ENCODE data around the gene PARP8. TPM values are rescaled to one million over a fixed set of nuclear protein-coding genes. Genes with fewer than 3 reads are reported as not detected.
"Not testable (repeated sequence)": the region's sequence is repeated elsewhere in the genome, so short reads cannot be mapped to it uniquely, and the experiment has no call there.

Gene PARP8
- total RNA-seq, 2 experiments from 2014 or later, result 36.8 to 39.2 TPM

DNA sequence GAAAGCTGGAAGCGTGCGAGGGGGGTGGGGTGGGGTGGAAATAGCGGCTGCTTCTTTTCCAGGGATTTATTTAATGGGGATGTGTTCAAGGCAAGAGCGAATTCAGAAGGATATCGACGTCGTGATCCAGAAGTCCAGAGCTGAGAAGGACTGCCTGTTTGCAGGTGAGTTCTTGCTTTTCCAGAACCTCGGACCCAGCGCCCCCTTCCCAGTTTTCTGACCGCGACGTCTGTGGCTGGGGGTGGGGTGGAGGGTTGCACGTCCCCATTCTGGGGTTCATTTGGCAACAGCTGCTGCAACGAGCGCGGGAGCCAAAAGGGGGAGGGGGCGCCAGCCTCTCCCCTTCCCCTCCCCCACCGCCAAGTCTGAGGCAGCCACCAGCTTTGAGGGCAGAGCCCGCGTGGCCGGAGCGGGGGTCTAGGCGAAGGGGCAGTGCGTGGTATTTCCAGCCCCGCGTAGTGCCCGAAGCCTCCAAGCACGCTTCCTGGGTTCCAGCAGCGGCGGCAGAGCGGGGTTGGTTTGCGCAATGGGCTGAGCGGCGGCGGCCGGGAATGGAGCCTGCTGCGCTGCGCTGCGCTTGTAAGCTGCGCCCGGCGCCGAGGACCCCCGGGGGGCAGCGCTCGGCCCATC is 701 bp downstream of the PARP8 start:
- TF ChIP-seq EZH2phosphoT487 (IDR thresholded peaks at IDR 0.05; ENCODE audit: borderline replicate concordance, low read depth, low read length), result no peak
- TF ChIP-seq, protein P1, sequence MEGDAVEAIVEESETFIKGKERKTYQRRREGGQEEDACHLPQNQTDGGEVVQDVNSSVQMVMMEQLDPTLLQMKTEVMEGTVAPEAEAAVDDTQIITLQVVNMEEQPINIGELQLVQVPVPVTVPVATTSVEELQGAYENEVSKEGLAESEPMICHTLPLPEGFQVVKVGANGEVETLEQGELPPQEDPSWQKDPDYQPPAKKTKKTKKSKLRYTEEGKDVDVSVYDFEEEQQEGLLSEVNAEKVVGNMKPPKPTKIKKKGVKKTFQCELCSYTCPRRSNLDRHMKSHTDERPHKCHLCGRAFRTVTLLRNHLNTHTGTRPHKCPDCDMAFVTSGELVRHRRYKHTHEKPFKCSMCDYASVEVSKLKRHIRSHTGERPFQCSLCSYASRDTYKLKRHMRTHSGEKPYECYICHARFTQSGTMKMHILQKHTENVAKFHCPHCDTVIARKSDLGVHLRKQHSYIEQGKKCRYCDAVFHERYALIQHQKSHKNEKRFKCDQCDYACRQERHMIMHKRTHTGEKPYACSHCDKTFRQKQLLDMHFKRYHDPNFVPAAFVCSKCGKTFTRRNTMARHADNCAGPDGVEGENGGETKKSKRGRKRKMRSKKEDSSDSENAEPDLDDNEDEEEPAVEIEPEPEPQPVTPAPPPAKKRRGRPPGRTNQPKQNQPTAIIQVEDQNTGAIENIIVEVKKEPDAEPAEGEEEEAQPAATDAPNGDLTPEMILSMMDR (conservative IDR thresholded peaks at IDR 0.05; ENCODE audit: low read length), result no peak
- no TSS peak for BruUV-seq (replicated peaks)
- peak overlapping the region; percentile 91 for H3K4me3 ChIP-seq (ENCODE audit: low read depth, low read length, poor library complexity, severe bottlenecking)

GRCh38 chr5:50667653-50668595 is 1.5 kb downstream of the PARP8 start:
- peak overlapping the region; percentile 91 for H3K4me3 ChIP-seq (ENCODE audit: low read depth, low read length, poor library complexity, severe bottlenecking)
- H4K20me1 ChIP-seq (ENCODE audit: insufficient read depth, low read length), result no peaks in the 10 kb centered on the region
- no peaks in the 10 kb centered on the region for H3K36me3 ChIP-seq (ENCODE audit: insufficient read depth, low read length)
- TF ChIP-seq EZH2phosphoT487 (IDR thresholded peaks at IDR 0.05; ENCODE audit: borderline replicate concordance, low read depth, low read length), result no peak
- TF ChIP-seq, protein P1 (conservative IDR thresholded peaks at IDR 0.05; ENCODE audit: low read length), result no peak; the same call in 1 of the 2 replicates
- H2AFZ ChIP-seq (ENCODE audit: low read length), result peak overlapping the region; percentile 85
- POLR2A ChIA-PET, result interaction anchor here (0.6 to 1.2 kb wide), 7 partner anchors 39 to 222 kb away, joined by 3 to 5 read pairs (median 3); no protein-coding TSS in a partner anchor
- intact Hi-C loops (cut with micrococcal nuclease; ENCODE audit: unreplicated experiment), result loop anchor here (2.0 to 5.0 kb wide), 6 partner anchors 44 to 227 kb away; partner anchors contain the start of gene EMB
- H3K27ac ChIP-seq (ENCODE audit: low read depth, low read length, poor library complexity, severe bottlenecking), result peak overlapping the region; percentile 83
- no TSS peak for BruUV-seq (replicated peaks)
- H3K4me1 ChIP-seq (ENCODE audit: insufficient read depth, low read length, poor library complexity, severe bottlenecking), result peaks cover 48% of the 10 kb centered on the region
- no peaks in the 10 kb centered on the region for H3K9me3 ChIP-seq (ENCODE audit: low read length)
- H3K4me2 ChIP-seq (ENCODE audit: low read length), result peak overlapping the region; percentile 77
- peak; percentile 88 for DNase-seq (ENCODE audit: low spot score)
- peaks cover 49% of the 10 kb centered on the region for H3K79me2 ChIP-seq (ENCODE audit: insufficient read depth, low read depth, low read length)
- CTCF ChIA-PET (ENCODE audit: unreplicated experiment), result no interaction called here
- H3K9me2 ChIP-seq (ENCODE audit: insufficient read depth, low read length), result no peaks in the 10 kb centered on the region

More for the DNA sequence above, 701 bp downstream of the PARP8 start:
- intact Hi-C loops (cut with micrococcal nuclease; ENCODE audit: unreplicated experiment), result loop anchor here (2.0 to 5.0 kb wide), 5 partner anchors 45 to 186 kb away; no protein-coding TSS in a partner anchor
- Histone ChIP-seq H3K9me3 (ENCODE audit: low read length) (no peaks in the 10 kb centered on the region), H3K4me2 (ENCODE audit: low read length) (peak overlapping the region; percentile 77), H3K4me1 (ENCODE audit: insufficient read depth, low read length, poor library complexity, severe bottlenecking) (peaks cover 40% of the 10 kb centered on the region), H4K20me1 (ENCODE audit: insufficient read depth, low read length) (no peaks in the 10 kb centered on the region), H3K9me2 (ENCODE audit: insufficient read depth, low read length) (no peaks in the 10 kb centered on the region), H3K36me3 (ENCODE audit: insufficient read depth, low read length) (no peaks in the 10 kb centered on the region), H2AFZ (ENCODE audit: low read length) (peak overlapping the region; percentile 85), H3K27ac (ENCODE audit: low read depth, low read length, poor library complexity, severe bottlenecking) (peak overlapping the region; percentile 83), H3K79me2 (ENCODE audit: insufficient read depth, low read depth, low read length) (peaks cover 41% of the 10 kb centered on the region)
- ChIA-PET CTCF (ENCODE audit: unreplicated experiment) (no interaction called here), POLR2A (interaction anchor here (0.6 to 1.2 kb wide), 5 partner anchors 51 to 221 kb away, joined by 3 to 5 read pairs (median 3); no protein-coding TSS in a partner anchor)
- peak; percentile 64 for DNase-seq (ENCODE audit: low spot score)

DNA sequence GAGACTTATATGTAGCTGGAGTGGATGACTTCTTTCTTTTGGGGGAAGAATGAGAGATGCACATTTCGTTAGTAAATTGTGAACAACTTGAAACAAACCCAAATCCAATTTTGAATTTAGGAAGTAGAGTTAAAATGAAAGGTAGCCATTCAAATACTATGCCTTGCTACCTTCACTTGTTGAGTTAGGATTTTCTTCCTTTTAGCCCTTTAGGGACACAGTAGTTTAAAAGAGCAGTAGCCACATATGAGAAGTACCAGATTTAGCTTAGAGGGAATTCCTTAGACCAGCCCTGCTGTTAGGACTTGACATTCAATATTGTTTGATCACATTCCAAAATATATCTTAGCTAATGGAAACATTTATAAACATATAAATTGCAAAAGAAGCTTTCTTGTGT is 2.2 kb downstream of the PARP8 start:
- CTCF ChIA-PET (ENCODE audit: unreplicated experiment), result not testable (repeated sequence)
- peaks cover 45% of the 10 kb centered on the region for H3K4me1 ChIP-seq (ENCODE audit: insufficient read depth, low read length, poor library complexity, severe bottlenecking)

More for the DNA sequence above, 2.2 kb downstream of the PARP8 start:
- Histone ChIP-seq H3K79me2 (ENCODE audit: insufficient read depth, low read depth, low read length) (peaks cover 56% of the 10 kb centered on the region), H3K4me3 (ENCODE audit: low read depth, low read length, poor library complexity, severe bottlenecking) (peak overlapping the region; percentile 91), H3K27ac (ENCODE audit: low read depth, low read length, poor library complexity, severe bottlenecking) (peak overlapping the region; percentile 83), H2AFZ (ENCODE audit: low read length) (peak overlapping the region; percentile 85; the same call in 1 of the 2 replicates), H3K4me2 (ENCODE audit: low read length) (peak overlapping the region; percentile 77)
- POLR2A ChIA-PET, result interaction anchor here (0.6 to 1.0 kb wide), 4 partner anchors 38 to 117 kb away, joined by 3 to 5 read pairs (median 3); no protein-coding TSS in a partner anchor
- intact Hi-C loops (cut with micrococcal nuclease; ENCODE audit: unreplicated experiment), result loop anchor here (2.0 to 5.0 kb wide), 4 partner anchors 44 to 228 kb away; partner anchors contain the start of gene EMB
- H3K36me3 ChIP-seq (ENCODE audit: insufficient read depth, low read length); DNase-seq (ENCODE audit: low spot score); H3K9me3 ChIP-seq (ENCODE audit: low read length); BruUV-seq (replicated peaks); H4K20me1 ChIP-seq (ENCODE audit: insufficient read depth, low read length); H3K9me2 ChIP-seq (ENCODE audit: insufficient read depth, low read length): not testable (repeated sequence)

Data from OCI-LY7 (cell line).